GM21717 (cell line): Measurements from ENCODE around the gene PHOX2A.

Source experiments
- ATAC-seq: cut with Tn5 transposase; IDR thresholded peaks from one replicate; pipeline ENCODE4 v1.9.1; 2021; ENCODE audit warnings: mild to moderate bottlenecking, moderate library complexity; ENCODE audit not compliant: unreplicated experiment

The PHOX2A gene

DNA sequence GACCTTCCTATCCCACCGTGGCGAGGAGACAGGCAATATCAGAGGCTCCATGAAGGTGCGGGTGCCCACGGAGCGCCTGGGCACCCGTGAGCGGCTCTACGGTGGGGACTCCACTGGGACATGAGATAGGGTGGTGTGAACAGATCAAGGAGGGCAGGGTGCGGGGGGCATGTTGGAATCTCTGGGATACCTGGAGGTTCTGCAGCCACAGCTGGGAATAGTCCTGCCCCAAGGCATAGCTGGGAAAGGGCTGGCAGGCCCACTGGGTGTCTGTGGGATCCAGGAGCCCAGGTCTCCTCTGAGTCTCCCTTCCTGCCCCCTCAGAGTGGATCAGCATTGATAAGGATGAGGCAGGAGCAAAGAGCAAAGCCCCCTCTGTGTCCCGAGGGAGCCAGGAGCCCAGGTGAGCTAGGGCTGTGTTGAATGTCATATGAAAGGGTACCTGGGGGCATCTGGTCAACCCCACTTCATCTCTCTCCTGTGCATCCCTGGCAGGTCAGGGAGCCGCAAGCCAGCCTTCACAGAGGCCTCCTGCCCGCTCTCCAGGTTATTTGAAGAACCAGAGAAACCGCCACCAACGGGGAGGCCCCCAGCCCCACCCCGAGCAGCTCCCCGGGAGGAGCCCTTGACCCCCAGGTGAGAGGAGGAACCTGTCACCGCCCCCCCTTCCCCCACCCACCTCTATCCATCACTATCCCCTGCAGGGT is 8.5 kb downstream of the PHOX2A start:
- ATAC-seq = no peak

DNA sequence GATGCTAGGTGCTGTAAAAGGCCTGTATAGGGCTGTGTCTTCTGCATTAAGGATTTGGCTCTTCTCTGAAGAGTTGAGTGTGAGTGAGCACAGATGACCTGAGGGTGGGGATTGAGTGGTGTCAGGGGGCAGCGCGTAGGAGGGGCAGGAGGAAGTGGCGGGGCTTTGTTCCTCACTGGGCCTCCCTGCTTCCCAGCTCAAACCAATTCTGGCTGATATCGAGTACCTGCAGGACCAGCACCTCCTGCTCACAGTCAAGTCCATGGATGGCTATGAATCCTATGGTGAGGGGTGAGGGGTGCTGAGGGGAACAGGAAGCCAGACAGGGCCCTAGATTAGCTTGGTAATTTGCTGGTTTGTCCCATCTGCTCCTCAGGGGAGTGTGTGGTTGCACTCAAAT is 9.1 kb downstream of the PHOX2A start:
- no peak for ATAC-seq

DNA sequence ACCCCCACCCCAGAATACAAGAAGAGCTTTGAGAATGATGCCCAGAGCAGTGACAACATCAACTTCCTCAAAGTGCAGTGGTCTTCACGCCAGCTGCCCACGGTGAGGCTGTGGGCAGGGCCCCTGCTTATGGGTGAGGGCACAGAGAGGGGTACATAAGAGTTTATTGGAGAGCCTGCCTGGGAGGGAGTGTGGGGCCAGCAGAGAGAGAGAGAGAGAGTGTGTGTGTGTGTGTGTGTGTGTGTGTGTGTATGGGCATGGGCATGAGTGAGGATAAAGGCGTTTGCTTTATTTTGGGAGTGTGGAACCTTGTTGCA is 9.5 kb downstream of the PHOX2A start:
- ATAC-seq = no peak

DNA sequence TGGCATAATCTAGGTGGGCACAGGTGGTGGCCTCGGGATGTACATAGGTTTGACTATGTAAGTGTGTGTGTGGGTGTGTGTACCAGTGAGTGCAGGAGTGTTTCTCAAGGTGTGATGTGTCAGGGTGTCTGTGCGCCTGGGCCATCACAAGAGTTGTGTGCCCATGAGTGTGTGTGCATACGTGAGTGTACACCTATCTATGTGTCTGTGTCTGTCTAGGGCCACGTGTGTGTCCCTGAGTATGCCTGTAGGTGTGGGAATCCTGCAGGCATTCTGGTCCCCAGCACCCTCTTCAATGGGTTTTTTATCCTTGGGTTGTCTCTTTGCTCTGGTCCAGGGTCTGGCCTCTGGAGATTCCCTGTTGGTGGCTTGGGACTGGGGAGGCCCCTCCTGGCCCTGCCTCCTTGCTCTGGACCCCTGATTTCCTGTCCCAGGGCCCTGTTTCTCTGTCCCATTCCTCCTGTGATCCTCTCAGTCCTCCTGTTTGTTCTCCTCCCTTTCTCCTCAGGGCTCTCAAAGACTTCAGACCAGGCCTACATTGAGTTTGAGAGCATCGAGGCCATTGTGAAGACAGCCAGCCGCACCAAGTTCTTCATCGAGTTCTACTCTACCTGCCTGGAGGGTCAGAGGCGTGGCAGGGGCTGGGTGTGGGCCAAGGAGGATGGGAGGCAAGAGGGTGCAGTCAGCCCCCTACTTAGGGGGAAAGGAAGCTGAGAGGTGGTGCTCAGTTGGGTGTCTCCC is 10.0 kb downstream of the PHOX2A start:
- ATAC-seq = no peak

DNA sequence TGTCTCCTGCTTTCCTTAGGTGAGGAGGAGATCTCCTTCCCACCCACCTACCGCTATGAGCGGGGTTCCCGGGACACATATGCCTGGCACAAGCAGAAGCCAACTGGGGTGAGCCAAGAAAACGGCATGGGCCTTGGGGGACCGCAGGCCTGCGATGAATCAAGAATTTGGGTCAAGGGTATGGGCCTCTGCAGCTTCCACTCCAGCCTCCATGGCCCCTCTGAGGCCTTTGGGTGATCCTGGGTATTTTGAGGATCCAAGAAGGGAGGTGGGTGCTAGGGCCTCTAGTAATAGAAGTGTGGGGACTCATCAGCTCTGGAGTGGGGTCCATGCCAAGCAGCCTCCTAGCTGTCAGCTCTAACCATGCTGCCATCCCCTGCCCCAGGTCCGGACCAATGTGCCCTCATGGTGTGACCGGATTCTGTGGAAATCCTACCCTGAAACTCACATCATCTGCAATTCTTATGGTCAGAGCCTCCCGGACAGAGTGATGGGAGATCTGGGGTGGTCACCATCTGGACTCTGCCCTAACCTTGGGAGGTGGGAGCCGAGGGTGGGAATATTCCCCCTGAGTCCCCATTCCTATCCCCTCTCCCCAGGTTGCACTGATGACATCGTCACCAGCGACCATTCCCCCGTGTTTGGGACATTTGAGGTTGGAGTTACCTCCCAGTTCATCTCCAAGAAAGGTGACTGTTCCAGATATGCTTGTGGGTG is 10.8 kb downstream of the PHOX2A start:
- no peak for ATAC-seq

DNA sequence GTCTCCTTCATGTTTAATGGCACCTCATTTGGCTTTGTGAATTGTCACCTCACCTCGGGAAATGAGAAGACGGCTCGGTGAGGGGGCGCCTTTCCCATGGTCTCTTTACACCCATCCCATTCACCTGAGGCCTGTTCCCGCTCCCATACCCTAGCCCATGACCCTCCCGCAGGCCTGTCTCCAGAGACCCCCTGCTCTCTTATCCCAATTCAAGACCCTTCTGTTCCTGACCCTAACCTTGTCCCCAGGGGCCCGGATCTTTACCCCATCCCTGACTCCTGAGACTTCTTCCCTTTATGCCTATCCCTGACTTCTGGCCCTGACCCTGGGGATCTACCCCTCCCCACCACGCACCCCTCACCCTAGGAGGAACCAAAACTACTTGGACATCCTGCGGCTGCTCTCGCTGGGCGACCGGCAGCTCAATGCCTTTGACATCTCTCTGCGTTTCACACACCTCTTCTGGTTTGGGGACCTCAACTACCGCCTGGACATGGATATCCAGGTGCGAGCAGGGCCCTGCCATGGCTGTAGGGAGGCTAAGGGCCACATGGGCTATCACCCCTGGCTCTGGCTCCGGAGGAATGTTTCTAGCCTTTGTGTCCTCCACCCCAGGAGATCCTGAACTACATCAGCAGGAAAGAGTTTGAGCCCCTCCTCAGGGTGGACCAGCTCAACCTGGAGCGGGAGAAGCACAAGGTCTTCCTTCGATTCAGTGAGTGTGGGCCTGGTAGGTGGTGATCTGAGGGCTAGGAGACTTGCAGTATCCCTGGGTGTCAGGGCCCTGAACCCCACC is 11.5 kb downstream of the PHOX2A start:
- ATAC-seq = no peak

DNA sequence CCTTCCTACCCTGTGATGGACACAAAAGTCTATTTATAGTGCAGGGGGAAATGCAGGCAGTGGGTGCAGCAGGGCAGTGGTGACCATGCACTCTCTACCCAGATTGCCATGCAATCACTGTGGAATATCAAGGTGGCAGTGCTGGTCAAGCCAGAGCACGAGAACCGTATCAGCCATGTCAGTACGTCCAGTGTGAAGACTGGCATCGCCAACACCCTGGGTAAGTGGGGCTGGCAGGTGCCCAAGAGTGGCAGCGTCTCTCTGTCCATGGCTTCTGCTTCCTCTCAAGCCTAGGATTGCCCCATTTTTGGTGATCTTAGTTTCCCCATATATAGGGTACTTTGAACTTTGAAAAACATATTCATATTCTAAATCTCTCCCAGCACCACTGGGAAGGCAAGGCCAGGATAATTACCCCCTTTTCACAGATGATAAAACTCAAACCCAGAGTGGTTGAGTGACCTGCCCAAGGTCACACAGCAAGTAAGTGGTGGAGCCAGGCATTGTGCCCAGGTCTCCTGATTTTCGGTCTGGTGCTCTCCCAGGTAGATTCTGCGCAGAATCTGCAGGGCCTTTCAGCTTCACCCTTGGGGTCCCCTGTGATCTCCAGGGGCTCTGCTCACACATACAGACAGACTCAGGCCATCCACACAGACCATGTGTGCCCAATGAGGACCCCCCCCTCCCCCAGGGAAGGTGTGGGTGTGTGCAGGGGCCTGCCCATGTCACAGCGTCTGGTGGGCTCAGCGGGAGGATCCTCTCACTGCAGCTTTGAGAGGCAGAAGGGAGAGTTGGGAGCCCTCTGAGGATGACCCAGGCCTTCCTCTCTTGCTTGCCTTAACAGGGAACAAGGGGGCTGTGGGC is 12.3 kb downstream of the PHOX2A start:
- ATAC-seq = no peak

DNA sequence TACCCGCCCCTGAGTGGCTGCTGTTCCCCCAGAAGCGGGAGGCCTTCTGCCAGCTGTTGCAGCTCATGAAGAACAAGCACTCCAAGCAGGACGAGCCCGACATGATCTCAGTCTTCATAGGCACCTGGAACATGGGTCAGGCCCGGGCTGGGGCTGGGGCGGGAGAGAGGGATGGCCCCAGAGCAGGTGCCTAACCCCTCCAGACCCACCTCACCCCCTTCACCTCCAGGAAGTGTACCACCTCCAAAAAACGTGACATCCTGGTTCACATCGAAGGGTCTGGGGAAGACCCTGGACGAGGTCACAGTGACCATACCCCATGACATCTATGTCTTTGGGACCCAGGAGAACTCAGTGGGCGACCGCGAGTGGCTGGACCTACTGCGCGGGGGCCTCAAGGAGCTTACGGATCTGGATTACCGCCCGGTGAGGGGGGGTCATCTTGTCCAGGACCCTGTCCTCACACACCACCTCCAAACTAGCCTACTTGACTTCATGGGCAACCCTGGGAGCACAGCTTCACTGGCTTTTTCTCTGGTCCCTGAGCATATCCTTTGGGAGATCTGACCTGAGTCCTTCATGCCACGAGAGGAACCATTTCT is 13.1 kb downstream of the PHOX2A start:
- no peak for ATAC-seq

DNA sequence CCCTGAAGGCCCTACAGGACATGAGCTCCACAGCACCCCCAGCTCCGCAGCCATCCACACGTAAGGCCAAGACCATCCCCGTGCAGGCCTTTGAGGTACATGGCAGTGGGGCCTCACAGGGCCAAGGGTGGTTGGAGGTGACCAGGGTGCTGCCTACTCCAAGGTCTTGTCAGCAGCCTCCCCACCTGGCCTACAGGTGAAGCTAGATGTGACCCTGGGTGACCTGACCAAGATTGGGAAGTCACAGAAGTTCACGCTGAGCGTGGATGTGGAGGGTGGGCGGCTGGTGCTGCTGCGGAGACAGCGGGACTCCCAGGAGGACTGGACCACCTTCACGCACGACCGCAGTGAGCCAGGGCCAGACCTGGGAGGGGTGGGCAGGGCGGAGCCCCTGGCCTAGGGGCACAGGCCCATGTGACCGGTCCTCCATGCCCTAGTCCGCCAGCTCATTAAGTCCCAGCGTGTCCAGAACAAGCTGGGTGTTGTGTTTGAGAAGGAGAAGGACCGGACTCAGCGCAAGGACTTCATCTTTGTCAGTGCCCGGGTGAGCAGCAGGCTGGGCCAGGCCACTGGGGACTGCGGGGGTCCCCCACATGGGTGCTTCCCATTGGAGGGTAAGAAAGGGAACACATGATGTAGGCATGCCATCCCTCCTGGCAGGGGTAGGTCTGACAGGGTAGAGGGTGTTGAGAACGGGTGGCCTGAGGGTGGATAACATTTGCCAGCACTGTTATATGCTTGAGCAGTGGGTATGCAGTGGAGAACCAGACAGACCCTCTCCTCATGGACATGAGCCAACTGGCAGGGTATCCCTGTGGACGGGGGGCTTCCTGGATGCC is 13.8 kb downstream of the PHOX2A start:
- ATAC-seq = no peak

DNA sequence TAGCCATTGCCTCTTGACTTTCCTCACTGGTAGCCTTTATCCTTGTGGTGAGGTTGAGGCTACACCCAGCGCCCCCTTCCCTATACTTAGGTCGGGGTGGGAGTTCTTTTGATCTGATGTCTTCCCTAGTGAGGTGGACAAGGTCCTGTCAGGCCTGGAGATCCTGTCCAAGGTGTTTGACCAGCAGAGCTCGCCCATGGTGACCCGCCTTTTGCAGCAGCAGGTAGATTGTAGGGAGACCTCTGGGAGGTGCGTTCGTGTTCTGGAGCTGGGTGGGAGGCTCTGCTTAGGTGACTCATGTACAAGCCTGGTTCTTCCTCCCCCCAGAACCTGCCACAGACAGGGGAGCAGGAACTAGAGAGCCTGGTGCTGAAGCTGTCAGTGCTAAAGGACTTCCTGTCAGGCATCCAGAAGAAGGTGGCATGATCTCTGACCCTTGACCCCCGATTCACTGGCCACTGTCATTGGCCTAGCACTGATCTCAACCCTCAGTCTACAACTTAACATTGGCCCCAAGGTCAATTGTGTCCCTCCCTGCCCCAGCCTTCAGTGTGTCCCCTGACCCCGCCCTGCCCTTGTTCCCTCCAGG is 14.5 kb downstream of the PHOX2A start:
- no peak for ATAC-seq

DNA sequence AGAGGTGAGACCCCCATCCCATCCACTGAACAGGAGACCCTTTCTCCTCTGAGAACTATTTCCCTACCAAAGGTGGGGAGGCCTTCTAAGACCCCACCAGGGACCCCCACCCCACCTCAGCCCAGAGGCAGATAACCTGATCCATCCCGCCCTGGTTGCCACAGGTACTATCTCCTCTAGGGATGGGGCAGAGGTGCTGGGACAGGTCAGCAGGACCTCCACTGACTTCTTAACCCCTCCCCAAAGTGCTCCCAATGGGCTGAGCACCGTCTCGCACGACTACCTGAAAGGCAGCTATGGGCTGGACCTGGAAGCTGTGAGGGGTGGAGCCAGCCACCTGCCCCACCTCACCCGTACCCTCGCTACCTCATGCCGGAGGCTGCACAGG is 15.1 kb downstream of the PHOX2A start:
- no peak for ATAC-seq

DNA sequence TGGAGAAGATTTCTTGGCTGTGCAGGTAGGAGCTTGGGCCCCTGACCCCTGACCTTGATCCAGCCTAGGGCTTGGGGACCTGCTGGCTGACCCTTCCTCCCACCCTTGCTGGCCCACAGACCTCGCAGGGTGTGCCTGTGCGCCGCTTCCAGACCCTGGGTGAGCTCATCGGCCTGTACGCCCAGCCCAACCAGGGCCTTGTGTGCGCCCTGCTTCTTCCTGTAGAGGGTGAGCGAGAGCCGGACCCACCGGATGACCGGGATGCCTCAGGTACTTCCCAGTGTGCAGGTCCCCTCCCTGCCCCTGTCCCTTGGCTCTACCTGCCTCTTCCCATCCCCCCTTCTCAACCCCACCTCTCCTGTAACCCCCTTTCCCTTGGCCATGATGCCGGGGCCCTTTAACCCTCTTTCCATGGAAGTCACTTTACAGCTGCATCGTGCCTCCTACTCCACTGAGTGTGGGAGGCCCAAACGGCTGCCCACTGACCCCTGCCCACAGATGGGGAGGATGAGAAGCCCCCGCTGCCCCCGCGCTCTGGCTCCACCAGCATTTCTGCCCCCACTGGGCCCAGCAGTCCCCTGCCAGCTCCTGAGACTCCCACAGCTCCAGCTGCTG is 15.6 kb downstream of the PHOX2A start:
- ATAC-seq = no peak

DNA sequence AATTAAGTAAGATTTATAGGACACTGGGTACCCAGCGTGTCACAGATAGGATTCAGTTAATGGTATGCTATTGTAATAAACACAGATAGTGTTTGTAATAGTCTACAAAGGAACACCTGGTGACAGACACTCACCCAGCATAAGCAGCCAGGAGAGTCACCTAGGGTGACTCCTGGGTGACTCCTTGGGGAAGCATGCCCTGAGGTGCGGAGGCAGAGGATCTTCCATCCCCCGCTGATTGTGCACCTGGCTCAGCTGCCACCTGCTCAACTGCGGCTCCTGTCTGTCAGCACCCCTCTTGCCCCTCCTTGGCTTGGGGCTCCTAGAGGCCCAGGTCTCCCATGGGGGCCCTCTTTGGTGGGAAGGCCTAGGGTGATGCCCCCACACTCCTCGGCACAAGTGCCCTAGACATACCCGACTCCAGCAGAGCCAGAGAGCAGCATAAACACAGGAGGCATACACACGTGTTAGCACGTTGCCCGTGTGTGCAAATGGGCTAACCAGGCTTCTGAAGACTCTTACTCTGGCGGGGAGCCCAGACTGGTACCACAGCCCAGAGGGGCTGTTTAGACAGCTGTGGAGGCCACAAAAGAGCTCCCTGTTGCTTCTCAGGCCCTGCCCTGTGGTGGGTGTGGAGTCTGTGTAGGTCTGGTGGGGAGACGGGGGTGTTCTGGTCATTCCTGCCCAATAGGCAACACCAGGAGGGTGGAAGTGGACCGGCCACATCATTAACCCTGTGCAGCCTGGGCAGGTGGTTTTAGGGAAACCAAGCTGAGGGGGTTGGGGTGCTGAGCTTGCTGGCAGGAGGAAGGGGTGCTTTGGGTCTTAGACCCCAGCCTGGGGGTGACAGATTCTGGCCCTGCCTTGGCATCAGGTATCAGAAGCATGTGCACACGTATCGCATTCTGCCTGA is 16.4 kb downstream of the PHOX2A start:
- no peak for ATAC-seq

DNA sequence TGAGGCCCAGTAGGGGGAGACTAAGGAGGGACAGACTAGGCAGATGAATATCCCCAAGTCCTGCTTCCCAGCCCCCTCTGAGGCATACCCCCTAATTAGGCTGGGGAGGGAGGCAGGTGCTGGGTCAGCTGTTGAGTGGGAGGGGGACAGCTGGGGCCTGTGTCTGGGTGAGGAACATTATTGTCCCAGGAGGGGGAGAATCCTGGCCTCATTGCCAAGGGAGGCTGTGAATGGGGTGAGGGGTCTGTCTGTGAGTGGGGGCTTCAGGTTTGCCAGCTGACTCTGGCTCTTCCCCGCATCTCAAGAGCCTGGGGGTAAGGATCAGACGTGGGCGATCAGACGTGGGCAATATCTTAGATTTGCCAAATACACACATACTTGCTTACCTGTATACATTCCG is 17.3 kb downstream of the PHOX2A start:
- no peak for ATAC-seq

DNA sequence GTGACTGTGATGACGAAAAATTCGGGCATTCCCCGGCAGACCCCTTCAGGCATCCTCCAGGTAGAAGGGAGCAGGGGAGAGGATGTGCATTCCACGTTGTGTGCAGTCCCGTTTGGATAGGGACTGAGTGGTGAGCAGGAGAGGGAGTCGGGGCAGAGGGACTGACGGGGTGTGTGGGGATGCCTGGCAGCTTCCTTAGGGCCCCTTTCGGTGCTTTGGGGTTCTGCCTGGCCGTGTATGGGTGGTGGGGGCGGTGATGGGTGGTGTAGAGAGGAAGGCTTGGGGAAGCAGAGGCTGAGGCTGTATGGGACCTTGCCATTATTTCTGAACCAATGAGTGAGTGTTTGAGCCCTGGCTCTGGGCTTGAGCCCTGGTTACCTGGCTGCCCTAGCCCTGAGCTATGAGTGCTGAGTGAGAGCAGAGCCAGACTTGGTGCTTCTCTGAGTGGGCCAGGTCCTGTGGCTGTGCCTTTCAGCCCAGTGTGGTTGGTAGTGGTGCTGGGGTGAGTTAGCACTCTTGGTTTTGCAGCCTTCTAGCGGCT is 18.5 kb downstream of the PHOX2A start:
- no peak for ATAC-seq

DNA sequence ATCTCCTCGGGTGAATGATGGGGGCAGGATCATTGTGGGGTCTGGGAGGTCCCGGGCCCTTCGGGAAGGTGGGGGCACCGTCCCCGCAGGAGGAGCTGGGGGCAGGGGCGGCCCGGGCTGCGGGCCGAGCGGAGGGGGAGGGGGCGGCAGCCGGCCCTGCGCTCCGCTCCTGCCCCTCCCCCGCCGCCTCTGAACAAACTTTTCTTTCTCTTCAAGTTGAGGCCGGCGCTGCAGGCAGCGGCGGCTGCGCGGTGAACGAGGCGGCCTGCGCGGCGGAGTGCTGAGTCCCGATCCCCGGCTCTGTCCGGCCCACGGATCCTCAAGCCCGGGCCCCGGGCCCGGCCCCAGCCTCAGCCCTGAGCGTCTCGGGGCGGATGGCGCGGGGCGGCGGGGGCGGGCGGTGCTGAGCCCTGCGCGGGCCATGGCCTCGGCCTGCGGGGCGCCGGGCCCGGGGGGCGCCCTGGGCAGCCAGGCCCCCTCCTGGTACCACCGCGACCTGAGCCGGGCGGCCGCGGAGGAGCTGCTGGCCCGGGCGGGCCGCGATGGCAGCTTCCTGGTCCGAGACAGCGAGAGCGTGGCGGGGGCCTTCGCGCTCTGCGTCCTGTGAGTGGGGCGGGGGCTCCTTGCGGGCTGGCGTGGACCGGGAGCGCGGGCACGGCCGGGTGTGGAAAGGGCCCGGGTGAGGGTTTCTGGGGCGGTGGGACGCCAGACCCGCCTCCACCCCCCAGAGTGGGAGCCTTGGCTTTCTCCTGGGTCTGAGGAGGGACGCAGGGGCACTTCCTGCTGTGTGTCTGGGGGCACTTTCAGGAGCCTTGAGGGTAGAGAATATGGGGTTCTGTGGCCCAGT is 19.2 kb downstream of the PHOX2A start, which contains the start of gene INPPL1:
Gene INPPL1 (plus strand): TSS at position 204 of the 847 bp plus-strand sequence. CDS start 218 bp downstream, at position 422.
- no peak for ATAC-seq
